ENCODE data around the gene RBM7. TPM values are rescaled to one million over a fixed set of nuclear protein-coding genes. Genes with fewer than 3 reads are reported as not detected.

Gene RBM7
- total and polyA plus RNA-seq, 2 donors (not counting 3 experiments of a cell fraction or from before 2014, with no cell fraction given): 16.4 to 38.4 TPM

GRCh38 chr11:114377612-114378267, 22.7 kb upstream of the RBM7 start:
- Histone ChIP-seq H3K27me3 (ENCODE audit: control insufficient read depth in 2 of 2, insufficient read depth in 2 of 2, low read length in 2 of 2) (peaks cover 0 to 2% of the 10 kb centered on the region in 2 experiments), H3K4me2 (ENCODE audit: insufficient read depth, low read length) (no peak overlapping the region), H3K9me1 (replicated peaks; ENCODE audit: control insufficient read depth, extremely low read depth, insufficient read depth, low read length) (no peaks in the 10 kb centered on the region), H3K79me2 (ENCODE audit: control insufficient read depth, insufficient read depth, low read length) (no peaks in the 10 kb centered on the region), H3K4me3 (replicated peaks in 1 of 3; ENCODE audit: insufficient read depth in 1 of 3, low read depth in 1 of 3, low read length in 3 of 3) (no peak overlapping the region), H3K27ac (ENCODE audit: insufficient read depth, low read depth, low read length) (no peak overlapping the region), H3K9me3 (replicated peaks; ENCODE audit: control insufficient read depth, insufficient read depth, low read length) (no peaks in the 10 kb centered on the region), H4K20me1 (replicated peaks; ENCODE audit: control insufficient read depth, extremely low read depth, insufficient read depth, low read length) (no peaks in the 10 kb centered on the region), H2AFZ (ENCODE audit: low read depth, low read length) (no peak overlapping the region), H3K9ac (replicated peaks; ENCODE audit: extremely low read depth, insufficient read depth, low read length) (no peak overlapping the region), H3K4me1 (ENCODE audit: control insufficient read depth, extremely low read depth, insufficient read depth, low read length) (no peaks in the 10 kb centered on the region), H3K36me3 (ENCODE audit: control insufficient read depth in 2 of 2, extremely low read depth in 1 of 2, insufficient read depth in 2 of 2, low read length in 2 of 2) (no peaks in the 10 kb centered on the region)
- no TSS peak for BruUV-seq (replicated peaks)
- TF ChIP-seq EZH2 (IDR thresholded peaks at IDR 0.05; ENCODE audit: borderline replicate concordance, low read depth, low read length, severe bottlenecking): no peak
- TF ChIP-seq MYC (IDR thresholded peaks at IDR 0.05; ENCODE audit: low read depth, low read length): no peak
- TF ChIP-seq MAX (IDR thresholded peaks at IDR 0.05; ENCODE audit: insufficient read depth, insufficient read length): no peak
- no peak for TF ChIP-seq GATA2 (IDR thresholded peaks at IDR 0.05; ENCODE audit: insufficient read depth, insufficient read length, low read depth, low read length)
- no peak for TF ChIP-seq FOS (IDR thresholded peaks at IDR 0.05; ENCODE audit: borderline replicate concordance, insufficient read depth, low read length)
- TF ChIP-seq POLR2AphosphoS5 (IDR thresholded peaks at IDR 0.05; ENCODE audit: insufficient read depth, low read depth, low read length): no peak
- no peak for TF ChIP-seq CTCF (IDR thresholded peaks at IDR 0.05; ENCODE audit: extremely low read depth in 1 of 2, insufficient read depth in 1 of 2, low read depth in 1 of 2, low read length in 2 of 2)
- no peak for TF ChIP-seq POLR2A (IDR thresholded peaks at IDR 0.05; ENCODE audit: low read depth, low read length)
- no peak for TF ChIP-seq JUN (IDR thresholded peaks at IDR 0.05; ENCODE audit: borderline replicate concordance, insufficient read depth, insufficient read length, low read depth)
- no peak for DNase-seq (ENCODE audit: low read depth, low spot score)
- dilution Hi-C loops (cut with MboI; ENCODE audit: extremely low pct_ligation_motif_present, low sequenced_read_pairs) (no loop called here), intact Hi-C loops (cut with micrococcal nuclease) (no loop called here)
- ChIA-PET CTCF (no interaction called here), POLR2A (no interaction called here)
- FAIRE-seq: no peak
